ENCODE measurements around the gene PPP3R1.

PPP3R1 gene

GRCh38 chr2:68171684-68172083, 80.6 kb downstream of the PPP3R1 start:
- TF ChIP-seq CTCF (conservative IDR thresholded peaks at IDR 0.05; ENCODE audit: low read depth, low read length) = no peak
- no peak overlapping the region for H3K4me2 ChIP-seq
- H2AFZ ChIP-seq (ENCODE audit: low read depth) = no peak overlapping the region
- no peak overlapping the region for H3K9ac ChIP-seq
- H3K4me1 ChIP-seq (ENCODE audit: low read depth, poor library complexity, severe bottlenecking) = no peaks in the 10 kb centered on the region
- no peak overlapping the region for H3K27ac ChIP-seq
- H3K4me3 ChIP-seq (IDR thresholded peaks at IDR 0.05; ENCODE audit: insufficient read depth, low read depth, low read length) = no peak overlapping the region
- H3K36me3 ChIP-seq (ENCODE audit: insufficient read depth) = peaks cover 17% of the 10 kb centered on the region; the same call in 1 of the 2 replicates
- H4K20me1 ChIP-seq (ENCODE audit: insufficient read depth) = no peaks in the 10 kb centered on the region
- H3K27me3 ChIP-seq (ENCODE audit: insufficient read depth, low read depth) = no peaks in the 10 kb centered on the region
- H3K79me2 ChIP-seq (ENCODE audit: insufficient read depth, low read depth) = peaks cover 5% of the 10 kb centered on the region; the same call in 1 of the 2 replicates

DNA sequence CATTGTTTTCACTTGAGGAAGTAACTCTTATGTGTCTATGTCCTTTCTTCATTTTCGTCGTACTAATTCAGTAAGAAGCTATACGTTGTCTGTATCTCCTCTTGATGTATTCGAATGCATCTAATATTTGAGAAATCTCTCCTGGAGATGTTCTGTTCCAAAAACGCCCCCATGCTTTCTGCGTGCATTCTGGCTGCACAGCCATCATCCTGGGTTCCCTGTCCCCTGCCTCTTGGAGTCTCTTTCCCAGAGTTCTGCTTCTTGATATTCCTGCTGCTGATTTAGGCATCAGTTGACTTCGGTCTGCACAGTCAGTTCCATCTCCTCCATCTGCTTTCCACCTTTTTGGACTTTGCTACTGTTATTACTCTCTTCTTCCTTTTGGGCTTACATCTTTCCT, 81.2 kb downstream of the PPP3R1 start:
- H3K4me3 ChIP-seq (IDR thresholded peaks at IDR 0.05; ENCODE audit: insufficient read depth, low read depth, low read length) = no peak overlapping the region
- H3K79me2 ChIP-seq (ENCODE audit: insufficient read depth, low read depth) = peaks cover 5% of the 10 kb centered on the region; the same call in 1 of the 2 replicates
- no peak overlapping the region for H3K27ac ChIP-seq
- no peaks in the 10 kb centered on the region for H4K20me1 ChIP-seq (ENCODE audit: insufficient read depth)
- no peaks in the 10 kb centered on the region for H3K4me1 ChIP-seq (ENCODE audit: low read depth, poor library complexity, severe bottlenecking)
- no peak overlapping the region for H3K4me2 ChIP-seq
- TF ChIP-seq CTCF (conservative IDR thresholded peaks at IDR 0.05; ENCODE audit: low read depth, low read length) = no peak
- no peak overlapping the region for H2AFZ ChIP-seq (ENCODE audit: low read depth)
- H3K9ac ChIP-seq = no peak overlapping the region
- peaks cover 14% of the 10 kb centered on the region; the same call in 1 of the 2 replicates for H3K36me3 ChIP-seq (ENCODE audit: insufficient read depth)
- H3K27me3 ChIP-seq (ENCODE audit: insufficient read depth, low read depth) = no peaks in the 10 kb centered on the region

DNA sequence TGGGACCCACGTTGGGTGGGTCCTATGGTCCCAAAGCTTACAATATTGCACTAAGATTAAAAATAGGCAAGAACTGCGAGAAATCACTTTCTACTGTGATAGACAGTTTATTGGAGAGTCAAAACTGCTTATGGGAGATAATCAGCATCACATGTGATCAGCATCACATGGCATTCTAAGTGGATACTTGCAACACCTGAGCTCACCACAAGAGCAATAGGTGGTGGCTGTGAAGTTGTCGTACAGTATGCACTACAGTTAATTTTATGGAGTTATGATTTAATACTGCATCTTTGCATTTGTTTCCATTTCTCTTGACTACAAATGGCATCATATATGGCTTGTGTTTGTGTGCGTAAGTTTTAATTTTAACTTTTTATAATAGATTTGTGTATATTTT, 83.0 kb downstream of the PPP3R1 start:
- peaks cover 5% of the 10 kb centered on the region; the same call in 1 of the 2 replicates for H3K79me2 ChIP-seq (ENCODE audit: insufficient read depth, low read depth)
- H2AFZ ChIP-seq (ENCODE audit: low read depth) = no peak overlapping the region
- no peak overlapping the region for H3K9ac ChIP-seq
- H3K36me3 ChIP-seq (ENCODE audit: insufficient read depth) = peaks cover 2% of the 10 kb centered on the region; the same call in 1 of the 2 replicates
- no peak for TF ChIP-seq CTCF (conservative IDR thresholded peaks at IDR 0.05; ENCODE audit: low read depth, low read length)
- no peaks in the 10 kb centered on the region for H3K27me3 ChIP-seq (ENCODE audit: insufficient read depth, low read depth)
- H3K27ac ChIP-seq = no peak overlapping the region
- no peaks in the 10 kb centered on the region for H4K20me1 ChIP-seq (ENCODE audit: insufficient read depth)
- H3K4me3 ChIP-seq (IDR thresholded peaks at IDR 0.05; ENCODE audit: insufficient read depth, low read depth, low read length) = no peak overlapping the region
- H3K4me2 ChIP-seq = no peak overlapping the region
- H3K4me1 ChIP-seq (ENCODE audit: low read depth, poor library complexity, severe bottlenecking) = no peaks in the 10 kb centered on the region

GRCh38 chr2:68167186-68167585, 85.1 kb downstream of the PPP3R1 start:
- Histone ChIP-seq H3K4me1 (ENCODE audit: low read depth, poor library complexity, severe bottlenecking) (no peaks in the 10 kb centered on the region), H2AFZ (ENCODE audit: low read depth) (no peak overlapping the region), H3K27ac (no peak overlapping the region), H3K9ac (no peak overlapping the region), H3K4me3 (IDR thresholded peaks at IDR 0.05; ENCODE audit: insufficient read depth, low read depth, low read length) (no peak overlapping the region), H4K20me1 (ENCODE audit: insufficient read depth) (0 out of 2 replicates have a peak, but pooled peaks cover 5% of the 10 kb centered on the region), H3K4me2 (no peak overlapping the region), H3K79me2 (ENCODE audit: insufficient read depth, low read depth) (peaks cover 5% of the 10 kb centered on the region; the same call in 1 of the 2 replicates), H3K27me3 (ENCODE audit: insufficient read depth, low read depth) (no peaks in the 10 kb centered on the region), H3K36me3 (ENCODE audit: insufficient read depth) (peaks cover 9% of the 10 kb centered on the region; the same call in 1 of the 2 replicates)
- TF ChIP-seq CTCF (conservative IDR thresholded peaks at IDR 0.05; ENCODE audit: low read depth, low read length) = no peak
